ENCODE measurements around the gene CAPZB. TPM values are rescaled to one million over a fixed set of nuclear protein-coding genes. Genes with fewer than 3 reads are reported as not detected.
"Not testable (repeated sequence)": the region's sequence is repeated elsewhere in the genome, so short reads cannot be mapped to it uniquely, and the experiment has no call there.

CAPZB gene
- total RNA-seq, 1 donor from 2014 or later: 326 TPM

GRCh38 chr1:19305880-19306279 is 179.5 kb downstream of the CAPZB start:
- no peak for DNase-seq
- Mint-ChIP-seq H3K27me3 (ENCODE audit: unreplicated experiment) (peaks cover 3% of the 10 kb centered on the region), H3K27ac (ENCODE audit: unreplicated experiment) (no peak overlapping the region), H3K9me3 (ENCODE audit: unreplicated experiment) (peaks cover 6% of the 10 kb centered on the region), H3K36me3 (ENCODE audit: unreplicated experiment) (peaks cover 10% of the 10 kb centered on the region), H3K4me3 (ENCODE audit: unreplicated experiment) (no peak overlapping the region), H3K4me1 (ENCODE audit: low read depth, unreplicated experiment) (peaks cover 1% of the 10 kb centered on the region)
- TF ChIP-seq CTCF (IDR thresholded peaks at IDR 0.05; ENCODE audit: partially characterized antibody, unreplicated experiment): no peak

GRCh38 chr1:19304081-19304480 is 181.3 kb downstream of the CAPZB start:
- H3K4me3 Mint-ChIP-seq (ENCODE audit: unreplicated experiment); DNase-seq; H3K27me3 Mint-ChIP-seq (ENCODE audit: unreplicated experiment); H3K27ac Mint-ChIP-seq (ENCODE audit: unreplicated experiment); H3K4me1 Mint-ChIP-seq (ENCODE audit: low read depth, unreplicated experiment): not testable (repeated sequence)
- peaks cover 15% of the 10 kb centered on the region for H3K36me3 Mint-ChIP-seq (ENCODE audit: unreplicated experiment)
- peaks cover 11% of the 10 kb centered on the region for H3K9me3 Mint-ChIP-seq (ENCODE audit: unreplicated experiment)

GRCh38 chr1:19300211-19300610 is 185.1 kb downstream of the CAPZB start:
- TF ChIP-seq CTCF (IDR thresholded peaks at IDR 0.05; ENCODE audit: partially characterized antibody, unreplicated experiment): no peak
- DNase-seq: no peak
- H3K9me3 Mint-ChIP-seq (ENCODE audit: unreplicated experiment): peaks cover 9% of the 10 kb centered on the region
- H3K36me3 Mint-ChIP-seq (ENCODE audit: unreplicated experiment): peaks cover 29% of the 10 kb centered on the region
- no peaks in the 10 kb centered on the region for H3K4me1 Mint-ChIP-seq (ENCODE audit: low read depth, unreplicated experiment)
- H3K27me3 Mint-ChIP-seq (ENCODE audit: unreplicated experiment): peaks cover 10% of the 10 kb centered on the region
- no peak overlapping the region for H3K4me3 Mint-ChIP-seq (ENCODE audit: unreplicated experiment)
- peak overlapping the region; percentile 50 for H3K27ac Mint-ChIP-seq (ENCODE audit: unreplicated experiment)

DNA sequence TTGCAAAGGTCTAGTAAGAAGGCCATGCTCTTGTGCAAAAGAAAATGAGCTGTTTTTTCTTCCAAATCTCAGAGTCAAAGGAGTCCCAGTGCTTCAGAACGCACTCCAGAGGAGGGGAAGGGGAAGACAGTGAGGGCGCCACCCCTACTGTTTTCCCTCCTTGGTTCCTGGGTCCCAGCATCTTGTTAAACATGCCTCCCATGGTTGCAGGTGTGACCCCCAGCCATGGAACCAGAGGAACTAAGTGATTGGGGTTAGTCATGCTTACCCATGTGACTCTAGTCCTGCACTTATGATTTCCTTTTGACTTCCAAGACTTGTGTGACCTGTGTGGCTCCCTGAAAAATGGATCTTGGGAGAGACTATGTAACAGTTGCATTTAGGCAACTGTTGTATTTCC is 190.7 kb downstream of the CAPZB start:
- DNase-seq: no peak
- no peak for TF ChIP-seq CTCF (IDR thresholded peaks at IDR 0.05; ENCODE audit: partially characterized antibody, unreplicated experiment)
- H3K27ac Mint-ChIP-seq (ENCODE audit: unreplicated experiment): no peak overlapping the region
- peaks cover 6% of the 10 kb centered on the region for H3K27me3 Mint-ChIP-seq (ENCODE audit: unreplicated experiment)
- H3K4me3 Mint-ChIP-seq (ENCODE audit: unreplicated experiment): no peak overlapping the region
- no peaks in the 10 kb centered on the region for H3K4me1 Mint-ChIP-seq (ENCODE audit: low read depth, unreplicated experiment)
- H3K36me3 Mint-ChIP-seq (ENCODE audit: unreplicated experiment): peaks cover 49% of the 10 kb centered on the region
- H3K9me3 Mint-ChIP-seq (ENCODE audit: unreplicated experiment): peaks cover 3% of the 10 kb centered on the region

DNA sequence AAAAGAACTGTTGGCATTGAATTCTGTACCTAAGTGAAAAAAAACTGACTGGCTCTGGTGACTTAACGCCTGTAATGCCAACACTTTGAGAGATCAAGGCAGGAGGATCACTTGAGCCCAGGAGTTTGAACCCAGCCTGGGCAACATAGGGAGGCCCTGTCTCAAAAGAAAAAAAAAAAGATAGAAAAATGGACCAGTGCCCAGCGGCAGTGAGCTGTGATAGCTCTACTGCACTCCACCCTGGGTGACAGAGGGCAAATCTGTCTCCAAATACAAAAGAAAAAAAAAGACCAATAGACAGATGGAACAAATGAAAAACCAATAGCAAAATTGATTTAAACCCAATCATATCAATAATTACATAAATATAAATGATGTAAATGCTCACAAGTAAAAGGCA is 196.1 kb downstream of the CAPZB start:
- peaks cover 25% of the 10 kb centered on the region for H3K36me3 Mint-ChIP-seq (ENCODE audit: unreplicated experiment)
- no peaks in the 10 kb centered on the region for H3K4me1 Mint-ChIP-seq (ENCODE audit: low read depth, unreplicated experiment)
- H3K27ac Mint-ChIP-seq (ENCODE audit: unreplicated experiment): no peak overlapping the region
- no peak for TF ChIP-seq CTCF (IDR thresholded peaks at IDR 0.05; ENCODE audit: partially characterized antibody, unreplicated experiment)
- H3K27me3 Mint-ChIP-seq (ENCODE audit: unreplicated experiment): peaks cover 16% of the 10 kb centered on the region
- peaks cover 7% of the 10 kb centered on the region for H3K9me3 Mint-ChIP-seq (ENCODE audit: unreplicated experiment)
- no peak overlapping the region for H3K4me3 Mint-ChIP-seq (ENCODE audit: unreplicated experiment)
- DNase-seq: no peak

Other genes starting within 250 kb of the CAPZB start
- 98.9 TPM for gene EMC1, start 234.0 kb downstream of the CAPZB start, total RNA-seq (ENCODE audit: unreplicated experiment)
- 29.1 TPM for gene MRTO4, start 233.7 kb downstream of the CAPZB start, total RNA-seq (ENCODE audit: unreplicated experiment)
- gene AKR7A3, start 196.8 kb downstream of the CAPZB start, total RNA-seq (ENCODE audit: unreplicated experiment): 1.9 TPM
- gene AKR7A2, start 173.4 kb downstream of the CAPZB start, total RNA-seq (ENCODE audit: unreplicated experiment): 35.7 TPM
- 41.1 TPM for gene SLC66A1, start 173.2 kb downstream of the CAPZB start, total RNA-seq (ENCODE audit: unreplicated experiment)
- gene NBL1, start 158.8 kb upstream of the CAPZB start, total RNA-seq (ENCODE audit: unreplicated experiment): 14.4 TPM
- not detected for gene HTR6, start 179.3 kb upstream of the CAPZB start, total RNA-seq (ENCODE audit: unreplicated experiment)